Peyer's patch (tissue), 4 donors: Measurements from ENCODE around the gene SLC22A23. TPM values are rescaled to one million over a fixed set of nuclear protein-coding genes. Genes with fewer than 3 reads are reported as not detected.

Source experiments
- DNase-seq, 3 donors: peaks; one replicate each; pipeline ENCODE4 v3.0.0-alpha.2; 2017 to 2019
- H3K27ac ChIP-seq, 4 donors: fragments of 200-600 bp; sonication (generic); one replicate each; pipeline ENCODE4 v1.5.1; 2016 to 2019
- H3K27me3 ChIP-seq, 2 donors: fragments of 200-600 bp; sonication (generic); one replicate each; pipeline ENCODE4 v1.5.1; 2019
- H3K36me3 ChIP-seq, 3 donors: fragments of 200-600 bp; sonication (generic); one replicate each; pipeline ENCODE4 v1.5.1; 2016 to 2019
- H3K4me1 ChIP-seq, 4 donors: fragments of 200-600 bp; sonication (generic); one replicate each; pipeline ENCODE4 v1.5.1; 2016 to 2019
- H3K4me3 ChIP-seq, 4 donors: fragments of 200-600 bp; sonication (generic); 1 replicate in 3 of 4; 2 replicates in 1 of 4; pipeline ENCODE4 v1.5.1; 2016 to 2019; ENCODE audit warnings: mild to moderate bottlenecking in 1 of 4
- H3K9me3 ChIP-seq, 4 donors: fragments of 200-600 bp; sonication (generic); one replicate each; pipeline ENCODE4 v1.5.1; 2016 to 2019; ENCODE audit warnings: mild to moderate bottlenecking in 1 of 4
- POLR2A ChIP-seq, 2 donors: fragments of 450-650 bp; IDR thresholded peaks; one replicate each; pipeline ENCODE4 v1.5.1; 2017; ENCODE audit warnings: antibody characterized with exemption in 2 of 2, mild to moderate bottlenecking in 2 of 2, moderate library complexity in 2 of 2
- total RNA-seq, 4 donors: library from RNA; depleted of rRNA; stranded (reverse); fragments of >200 nt; gene quantifications; one replicate each; pipeline ENCODE4 v1.1.0, GENCODE V29; 2016
- TF ChIP-seq, protein P1 (sequence below), 6 experiments: fragments of 450-650 bp in 4 of 6; fragments of 200-600 bp in 2 of 6; sonication (generic) in 1 of 6; IDR thresholded peaks; one replicate each; pipeline ENCODE4 v1.5.1; 2017 to 2019; ENCODE audit warnings: antibody characterized with exemption in 6 of 6, mild to moderate bottlenecking in 3 of 6, moderate library complexity in 1 of 6

The SLC22A23 gene
- total RNA-seq, 4 donors from 2014 or later = 22.3 to 145 (median 91.6) TPM

GRCh38 chr6:3278691-3279090 is 178.2 kb downstream of the SLC22A23 start:
- no peaks in the 10 kb centered on the region for H3K4me1 ChIP-seq
- no peaks in the 10 kb centered on the region for H3K27me3 ChIP-seq
- no peak overlapping the region for H3K4me3 ChIP-seq
- peaks cover 0 to 52% (median 0%) of the 10 kb centered on the region in 3 donors for H3K36me3 ChIP-seq
- no peak overlapping the region for H3K27ac ChIP-seq
- peak in 2 of 3 donors; percentile 19 to 39 for DNase-seq
- no peaks in the 10 kb centered on the region for H3K9me3 ChIP-seq
- TF ChIP-seq, protein P1, sequence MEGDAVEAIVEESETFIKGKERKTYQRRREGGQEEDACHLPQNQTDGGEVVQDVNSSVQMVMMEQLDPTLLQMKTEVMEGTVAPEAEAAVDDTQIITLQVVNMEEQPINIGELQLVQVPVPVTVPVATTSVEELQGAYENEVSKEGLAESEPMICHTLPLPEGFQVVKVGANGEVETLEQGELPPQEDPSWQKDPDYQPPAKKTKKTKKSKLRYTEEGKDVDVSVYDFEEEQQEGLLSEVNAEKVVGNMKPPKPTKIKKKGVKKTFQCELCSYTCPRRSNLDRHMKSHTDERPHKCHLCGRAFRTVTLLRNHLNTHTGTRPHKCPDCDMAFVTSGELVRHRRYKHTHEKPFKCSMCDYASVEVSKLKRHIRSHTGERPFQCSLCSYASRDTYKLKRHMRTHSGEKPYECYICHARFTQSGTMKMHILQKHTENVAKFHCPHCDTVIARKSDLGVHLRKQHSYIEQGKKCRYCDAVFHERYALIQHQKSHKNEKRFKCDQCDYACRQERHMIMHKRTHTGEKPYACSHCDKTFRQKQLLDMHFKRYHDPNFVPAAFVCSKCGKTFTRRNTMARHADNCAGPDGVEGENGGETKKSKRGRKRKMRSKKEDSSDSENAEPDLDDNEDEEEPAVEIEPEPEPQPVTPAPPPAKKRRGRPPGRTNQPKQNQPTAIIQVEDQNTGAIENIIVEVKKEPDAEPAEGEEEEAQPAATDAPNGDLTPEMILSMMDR (IDR thresholded peaks at IDR 0.05) = no peak
- TF ChIP-seq POLR2A (IDR thresholded peaks at IDR 0.05) = no peak

DNA sequence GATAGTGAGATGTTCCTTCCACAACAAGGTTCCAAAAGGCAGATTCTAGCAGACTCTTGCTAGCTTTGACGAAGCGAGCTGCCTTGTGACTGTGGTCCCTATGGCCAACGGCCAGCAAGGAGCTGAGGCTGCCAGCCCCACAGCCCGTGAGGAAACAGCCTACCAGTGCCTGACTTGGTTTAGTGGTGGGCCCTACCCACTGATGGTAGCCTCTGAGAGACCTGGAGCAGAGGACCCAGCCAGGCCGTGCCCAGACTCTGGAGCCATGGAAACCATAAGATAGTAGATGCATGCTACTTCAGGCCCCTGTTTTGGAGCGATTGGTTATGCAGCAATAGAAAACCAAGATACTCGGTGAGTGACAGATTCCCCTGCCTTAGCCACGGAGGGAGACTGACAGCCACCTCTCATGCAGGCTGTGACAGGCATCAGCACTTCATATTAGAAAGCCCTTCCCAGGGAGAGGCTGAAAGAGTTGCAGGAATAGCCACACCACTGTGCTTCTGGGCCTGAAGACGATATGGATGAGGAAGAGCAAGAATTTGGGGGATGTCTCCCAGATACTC is 178.9 kb downstream of the SLC22A23 start:
- Histone ChIP-seq H3K27me3 (no peaks in the 10 kb centered on the region), H3K36me3 (peaks cover 0 to 51% (median 0%) of the 10 kb centered on the region in 3 donors), H3K27ac (no peak overlapping the region), H3K4me3 (no peak overlapping the region), H3K4me1 (no peaks in the 10 kb centered on the region), H3K9me3 (no peaks in the 10 kb centered on the region)
- peak in 1 of 3 donors; percentile 19 for DNase-seq
- TF ChIP-seq, protein P1 (IDR thresholded peaks at IDR 0.05) = no peak
- no peak for TF ChIP-seq POLR2A (IDR thresholded peaks at IDR 0.05)

DNA sequence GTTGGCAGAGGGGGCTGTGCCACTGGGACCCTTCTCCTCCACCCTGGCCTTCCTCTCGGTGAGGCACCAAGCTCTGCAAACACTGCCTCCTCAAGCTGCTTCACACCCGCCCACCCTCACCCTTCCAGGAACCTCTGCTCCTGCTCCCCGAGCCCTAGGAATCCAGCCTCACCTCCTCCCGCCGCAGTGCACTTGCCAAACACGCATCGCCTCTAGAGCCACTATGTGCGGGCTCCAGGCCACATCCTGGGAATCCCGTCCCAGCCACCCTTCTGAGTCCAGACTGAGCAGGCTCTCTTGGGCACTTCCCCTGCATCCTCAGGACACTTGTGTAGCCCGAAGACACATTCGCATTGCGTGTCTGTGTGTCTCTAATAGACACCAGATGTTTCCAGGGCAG is 179.6 kb downstream of the SLC22A23 start:
- H3K9me3 ChIP-seq = no peaks in the 10 kb centered on the region
- no peak overlapping the region for H3K27ac ChIP-seq
- H3K27me3 ChIP-seq = no peaks in the 10 kb centered on the region
- TF ChIP-seq, protein P1 (IDR thresholded peaks at IDR 0.05) = no peak
- no peak for TF ChIP-seq POLR2A (IDR thresholded peaks at IDR 0.05)
- no peaks in the 10 kb centered on the region for H3K4me1 ChIP-seq
- peak in 1 of 3 donors; percentile 26 for DNase-seq
- H3K36me3 ChIP-seq = peaks cover 0 to 51% (median 0%) of the 10 kb centered on the region in 3 donors
- H3K4me3 ChIP-seq = no peak overlapping the region

DNA sequence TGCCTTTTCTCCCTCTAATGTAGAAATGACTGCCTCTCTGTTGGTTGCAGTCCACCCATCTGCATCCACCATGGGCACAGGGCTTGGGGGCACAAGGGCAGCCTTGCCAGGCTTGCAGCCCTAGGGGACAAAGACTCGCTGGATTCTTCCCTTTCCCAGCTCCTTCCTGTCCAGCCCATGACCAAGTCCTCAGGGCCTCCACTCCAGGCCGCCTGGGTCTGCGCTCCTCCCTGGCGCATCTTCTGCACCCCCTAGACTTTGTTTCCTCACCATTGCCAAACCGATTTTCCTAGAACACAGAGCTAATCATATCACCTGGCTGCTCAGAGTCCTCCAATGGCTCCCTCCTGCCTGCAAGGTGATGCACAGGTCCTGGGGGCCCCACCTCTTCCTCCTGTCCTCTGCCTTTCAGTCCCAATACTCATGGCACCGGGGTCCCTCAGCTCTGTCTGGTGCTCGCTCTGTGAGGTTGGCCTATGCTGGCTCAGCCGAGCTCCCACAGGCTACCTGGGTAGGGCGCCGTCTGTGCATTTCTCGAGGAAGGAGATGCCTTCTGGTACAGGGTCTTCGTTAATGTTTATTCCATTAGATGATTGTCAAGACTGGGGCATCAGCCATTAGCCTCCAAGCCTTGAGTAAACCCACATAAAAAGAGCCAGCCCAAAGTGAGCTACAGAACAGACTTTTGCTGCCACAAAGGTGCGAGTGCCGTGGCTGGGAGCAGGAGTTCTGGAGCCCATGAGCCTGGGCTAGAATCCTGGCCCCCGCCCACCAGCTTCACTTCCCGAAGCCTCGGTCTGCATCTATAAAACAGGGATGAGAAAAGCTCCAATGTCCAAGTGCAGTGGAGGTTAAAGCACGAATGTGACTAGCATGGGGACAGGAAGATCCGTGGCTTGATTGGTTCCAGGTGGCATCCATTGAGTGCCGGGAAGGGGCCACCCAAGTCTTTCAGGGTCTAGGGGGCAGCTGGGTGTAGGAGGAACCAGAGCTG is 180.4 kb downstream of the SLC22A23 start:
- Histone ChIP-seq H3K27ac (no peak overlapping the region), H3K36me3 (peaks cover 0 to 55% (median 0%) of the 10 kb centered on the region in 3 donors), H3K9me3 (no peaks in the 10 kb centered on the region), H3K27me3 (no peaks in the 10 kb centered on the region), H3K4me1 (peaks cover 0 to 4% (median 0%) of the 10 kb centered on the region in 4 donors), H3K4me3 (no peak overlapping the region)
- TF ChIP-seq, protein P1 (IDR thresholded peaks at IDR 0.05) = no peak
- TF ChIP-seq POLR2A (IDR thresholded peaks at IDR 0.05) = no peak
- no peak for DNase-seq

GRCh38 chr6:3273707-3274521 is 182.9 kb downstream of the SLC22A23 start:
- peaks cover 0 to 66% (median 0%) of the 10 kb centered on the region in 3 donors for H3K36me3 ChIP-seq
- H3K4me1 ChIP-seq = peaks cover 0 to 13% (median 0%) of the 10 kb centered on the region in 4 donors
- DNase-seq = no peak
- no peak for TF ChIP-seq POLR2A (IDR thresholded peaks at IDR 0.05)
- TF ChIP-seq, protein P1 (IDR thresholded peaks at IDR 0.05) = no peak
- no peaks in the 10 kb centered on the region for H3K9me3 ChIP-seq
- no peaks in the 10 kb centered on the region for H3K27me3 ChIP-seq
- no peak overlapping the region for H3K27ac ChIP-seq
- H3K4me3 ChIP-seq = no peak overlapping the region
